Midbrain (tissue), 1 donor: ENCODE results near the gene ZIC4.

Experiments used
- DNase-seq: peaks from one replicate; lab custom pipeline; 2025; lab: John Stamatoyannopoulos, UW

The ZIC4 gene

DNA sequence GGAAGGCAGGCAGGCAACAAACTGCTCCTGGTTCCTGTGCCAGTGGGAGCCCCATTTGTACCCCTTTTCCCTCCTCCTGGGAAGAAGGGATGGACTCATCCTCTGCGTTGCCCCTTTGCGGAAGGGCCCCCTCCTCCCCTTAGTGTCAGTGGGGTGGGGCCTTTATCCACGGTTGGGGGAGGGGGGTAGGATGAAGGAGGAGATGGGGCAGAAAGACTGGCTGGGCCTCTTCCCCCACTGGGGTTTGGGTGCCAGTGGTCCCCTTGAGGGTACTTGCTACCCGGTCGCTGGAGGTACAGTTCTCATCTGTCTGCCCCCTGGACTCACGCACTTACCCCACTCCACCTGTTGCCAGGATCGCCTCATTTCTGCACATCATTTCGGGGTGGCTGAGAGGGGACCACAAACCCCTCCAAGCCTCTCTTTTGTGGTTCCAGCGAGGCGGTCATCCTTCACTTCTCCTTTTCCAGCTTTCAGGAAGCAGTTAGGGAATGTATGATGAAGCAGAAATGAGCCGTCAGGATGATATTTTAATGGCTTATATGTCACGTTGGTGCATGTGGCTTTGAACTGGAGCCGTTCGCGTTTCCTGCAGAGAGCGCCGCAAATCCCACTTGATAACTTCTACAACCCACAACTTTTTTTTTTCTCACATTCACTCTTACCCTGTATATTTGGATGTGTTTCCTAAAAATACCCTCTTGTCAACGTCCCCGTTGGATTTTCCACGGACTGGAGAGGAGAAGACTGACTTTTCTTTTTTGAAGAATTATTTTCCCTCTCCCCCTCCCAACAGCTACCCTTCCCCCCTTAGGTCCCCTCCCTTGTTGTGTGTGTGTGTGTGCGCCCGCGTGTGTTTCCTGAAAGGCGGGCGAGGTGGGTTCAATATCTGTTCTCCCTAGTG lies at the start of gene ZIC4:
ZIC4 (minus strand) TSS at position 516 of the 904 bp plus-strand sequence. CDS start 3,746 bp downstream, outside the sequence.
- no peak for DNase-seq

- DNase-seq = no peak
Measured at GRCh38 chr3:147449669-147450068, 43.3 kb upstream of the ZIC4 start.

DNA sequence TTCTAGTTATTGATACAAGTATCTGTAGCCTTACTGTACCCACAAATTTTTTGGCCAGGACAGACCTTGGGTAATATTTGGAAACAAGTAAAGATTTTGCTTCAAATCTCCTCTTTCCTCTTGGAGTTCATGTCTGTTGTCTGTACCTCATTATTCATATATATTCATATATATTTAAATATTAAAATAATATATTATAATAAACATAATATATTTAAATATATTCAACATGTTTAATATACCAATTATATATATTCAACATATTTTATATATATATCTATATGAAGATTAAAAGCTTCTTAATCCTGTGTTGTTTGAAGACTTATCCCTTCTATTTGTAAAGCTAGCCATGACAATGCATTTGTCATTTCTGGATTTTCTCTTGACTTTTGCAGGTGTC lies 40.9 kb upstream of the ZIC4 start:
- DNase-seq = no peak

- no peak for DNase-seq
Measured at GRCh38 chr3:147431751-147432150, 25.4 kb upstream of the ZIC4 start.

DNA sequence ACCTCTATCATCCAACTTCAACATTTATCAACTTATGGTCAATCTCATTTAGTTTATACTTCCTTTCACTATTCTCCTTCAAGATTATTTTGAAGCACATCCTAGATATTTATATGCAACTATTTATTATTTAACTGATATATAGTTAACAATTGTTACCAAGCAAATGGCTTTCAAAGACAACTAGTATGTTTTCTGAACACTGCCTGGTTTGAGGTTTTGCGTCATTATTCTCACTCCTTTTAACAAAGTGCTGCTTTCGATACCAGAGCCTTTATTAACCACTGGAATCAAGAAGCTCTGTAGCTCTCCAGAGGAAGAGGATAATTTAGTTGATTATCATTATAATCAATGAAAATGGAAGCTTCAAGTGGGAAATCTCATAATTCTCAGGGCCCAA lies 22.4 kb upstream of the ZIC4 start:
- DNase-seq = no peak

GRCh38 chr3:147428326-147428725 lies 22.0 kb upstream of the ZIC4 start:
- DNase-seq = no peak

GRCh38 chr3:147427746-147428145 lies 21.4 kb upstream of the ZIC4 start:
- DNase-seq = no peak

- no peak for DNase-seq
Measured at GRCh38 chr3:147426931-147427330, 20.6 kb upstream of the ZIC4 start.

- DNase-seq = no peak
Measured at GRCh38 chr3:147425388-147425850, 19.1 kb upstream of the ZIC4 start.

- DNase-seq = no peak
Measured at GRCh38 chr3:147424581-147425387, 18.4 kb upstream of the ZIC4 start.

GRCh38 chr3:147423798-147424580 lies 17.6 kb upstream of the ZIC4 start:
- DNase-seq = no peak

DNA sequence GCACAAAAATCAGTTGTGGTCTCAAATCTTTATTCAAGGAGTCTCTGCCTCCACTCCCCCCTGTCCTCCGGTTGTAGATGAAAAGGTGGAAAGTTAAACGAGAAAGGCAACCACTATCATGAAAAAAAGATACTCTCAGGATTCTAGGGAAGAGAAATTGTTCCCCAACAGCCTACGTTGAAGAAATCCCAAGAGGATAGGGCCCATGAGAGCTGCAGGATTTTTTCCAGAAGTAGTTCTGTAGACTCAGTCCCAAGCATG lies 17.1 kb upstream of the ZIC4 start:
- no peak for DNase-seq

GRCh38 chr3:147422601-147423536 lies 16.5 kb upstream of the ZIC4 start:
- DNase-seq = peak; percentile 49

DNA sequence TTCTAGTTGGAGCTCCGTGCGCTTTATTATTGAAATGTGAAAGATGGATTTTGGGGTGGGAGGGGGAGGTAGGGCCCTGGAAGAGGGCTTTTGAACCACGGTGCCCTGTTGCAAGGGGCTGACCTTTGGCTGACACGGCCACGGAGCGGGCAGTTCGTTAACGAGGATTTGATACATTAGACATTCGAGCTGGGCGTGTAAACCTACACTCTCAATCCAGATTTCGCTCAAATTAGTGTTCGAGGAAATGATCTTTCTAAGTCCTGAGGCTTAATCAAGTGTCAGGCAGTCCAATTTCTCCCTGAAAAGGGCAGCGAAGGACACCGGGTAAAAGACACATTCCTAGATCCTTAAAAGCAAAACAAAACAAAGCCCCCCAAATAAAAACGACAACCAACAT lies 15.9 kb upstream of the ZIC4 start:
- no peak for DNase-seq

- DNase-seq = peak; percentile 44
Measured at GRCh38 chr3:147421184-147421912, 15.0 kb upstream of the ZIC4 start.

GRCh38 chr3:147420353-147421183 lies 14.2 kb upstream of the ZIC4 start:
- no peak for DNase-seq

- no peak for DNase-seq
Measured at GRCh38 chr3:147419781-147420224, 13.5 kb upstream of the ZIC4 start.

GRCh38 chr3:147418808-147419701 lies 12.7 kb upstream of the ZIC4 start:
- DNase-seq = peak; percentile 92
